HG02798 (cell line): ENCODE data around the gene TXLNA.

Experiments used
- ATAC-seq: cut with Tn5 transposase; IDR thresholded peaks from one replicate; pipeline ENCODE4 v1.9.1; 2021; ENCODE audit warnings: mild to moderate bottlenecking; ENCODE audit not compliant: unreplicated experiment, poor library complexity

The TXLNA gene

GRCh38 chr1:32240140-32240951, 60.9 kb downstream of the TXLNA start:
- ATAC-seq = peak; percentile 37

GRCh38 chr1:32241001-32241763, 61.7 kb downstream of the TXLNA start:
- peak; percentile 43 for ATAC-seq

- no peak for ATAC-seq
Measured at GRCh38 chr1:32242341-32242851, 62.9 kb downstream of the TXLNA start.

GRCh38 chr1:32246888-32247273, 67.4 kb downstream of the TXLNA start, which contains the start of gene FAM167B:
FAM167B (plus strand) TSS chr1:32247222; CDS start chr1:32247422, 200 bp downstream.
- ATAC-seq = no peak

GRCh38 chr1:32247452-32247851, 68.0 kb downstream of the TXLNA start:
- no peak for ATAC-seq
